Nephron (organoid): ENCODE data around the gene BMPR1B.
A peak's percentile ranks its signal among the peaks of the same experiment; 100 is the strongest.

ENCODE experiments used
- H3K27ac Mint-ChIP-seq, 3 experiments: 2 replicates each; pipeline ENCODE4 v1.8.0; 2020; ENCODE audit warnings: mixed read lengths in 3 of 3, mild to moderate bottlenecking in 2 of 3, moderate library complexity in 1 of 3
- H3K27me3 Mint-ChIP-seq: 2 replicates; pipeline ENCODE4 v1.8.0; 2021; ENCODE audit warnings: low read depth, mild to moderate bottlenecking, moderate library complexity, mixed read lengths
- H3K36me3 Mint-ChIP-seq: 2 replicates; pipeline ENCODE4 v1.8.0; 2020; ENCODE audit warnings: low read depth, mixed read lengths
- H3K4me1 Mint-ChIP-seq: 2 replicates; pipeline ENCODE4 v1.8.0; 2020; ENCODE audit warnings: mixed read lengths
- H3K4me3 Mint-ChIP-seq, 3 experiments: 2 replicates each; pipeline ENCODE4 v1.8.0; 2020; ENCODE audit warnings: mild to moderate bottlenecking in 3 of 3, mixed read lengths in 3 of 3, moderate library complexity in 2 of 3
- H3K9me3 Mint-ChIP-seq: 2 replicates; pipeline ENCODE4 v1.8.0; 2020; ENCODE audit warnings: mixed read lengths
- CTCF ChIP-seq, 3 experiments: fragments of 200-600 bp; sonication (generic); IDR thresholded peaks; one replicate each; pipeline ENCODE4 v1.5.0; 2021; ENCODE audit warnings: antibody characterized with exemption in 3 of 3; ENCODE audit not compliant: unreplicated experiment in 3 of 3

BMPR1B gene

GRCh38 chr4:94965852-94966251 lies 208.1 kb downstream of the BMPR1B start:
- H3K27me3 Mint-ChIP-seq: no peaks in the 10 kb centered on the region
- peak overlapping the region in 2 of 3 experiments; percentile 1 to 16 for H3K27ac Mint-ChIP-seq
- peaks cover 5% of the 10 kb centered on the region for H3K4me1 Mint-ChIP-seq
- no peak for TF ChIP-seq CTCF (IDR thresholded peaks at IDR 0.05; ENCODE audit: unreplicated experiment in 3 of 3)
- peaks cover 10% of the 10 kb centered on the region for H3K36me3 Mint-ChIP-seq
- peaks cover 17% of the 10 kb centered on the region for H3K9me3 Mint-ChIP-seq
- no peak overlapping the region for H3K4me3 Mint-ChIP-seq

GRCh38 chr4:94968493-94968892 lies 210.7 kb downstream of the BMPR1B start:
- H3K27me3 Mint-ChIP-seq: no peaks in the 10 kb centered on the region
- H3K4me3 Mint-ChIP-seq: no peak overlapping the region
- H3K27ac Mint-ChIP-seq: peak overlapping the region in 2 of 3 experiments; percentile 23 to 37
- H3K36me3 Mint-ChIP-seq: peaks cover 4% of the 10 kb centered on the region
- peaks cover 10% of the 10 kb centered on the region for H3K9me3 Mint-ChIP-seq
- H3K4me1 Mint-ChIP-seq: peaks cover 5% of the 10 kb centered on the region
- TF ChIP-seq CTCF (IDR thresholded peaks at IDR 0.05; ENCODE audit: unreplicated experiment in 3 of 3): no peak

- Mint-ChIP-seq H3K4me1 (peaks cover 3% of the 10 kb centered on the region), H3K27me3 (no peaks in the 10 kb centered on the region), H3K4me3 (no peak overlapping the region), H3K27ac (no peak overlapping the region), H3K36me3 (no peaks in the 10 kb centered on the region), H3K9me3 (no peaks in the 10 kb centered on the region)
- no peak for TF ChIP-seq CTCF (IDR thresholded peaks at IDR 0.05; ENCODE audit: unreplicated experiment in 3 of 3)
These were observed 212.9 kb downstream of the BMPR1B start for GRCh38 chr4:94970650-94971049.

GRCh38 chr4:94974773-94975172 lies 217.0 kb downstream of the BMPR1B start:
- Mint-ChIP-seq H3K36me3 (no peaks in the 10 kb centered on the region), H3K27me3 (no peaks in the 10 kb centered on the region), H3K27ac (peak overlapping the region in 1 of 3 experiments; percentile 32), H3K4me1 (no peaks in the 10 kb centered on the region), H3K4me3 (no peak overlapping the region), H3K9me3 (no peaks in the 10 kb centered on the region)
- TF ChIP-seq CTCF (IDR thresholded peaks at IDR 0.05; ENCODE audit: unreplicated experiment in 3 of 3): no peak

GRCh38 chr4:94976371-94977011 lies 218.7 kb downstream of the BMPR1B start:
- TF ChIP-seq CTCF (IDR thresholded peaks at IDR 0.05; ENCODE audit: unreplicated experiment in 3 of 3): no peak
- H3K4me3 Mint-ChIP-seq: no peak overlapping the region
- no peaks in the 10 kb centered on the region for H3K9me3 Mint-ChIP-seq
- no peaks in the 10 kb centered on the region for H3K4me1 Mint-ChIP-seq
- no peaks in the 10 kb centered on the region for H3K27me3 Mint-ChIP-seq
- H3K36me3 Mint-ChIP-seq: no peaks in the 10 kb centered on the region
- no peak overlapping the region for H3K27ac Mint-ChIP-seq

GRCh38 chr4:94978904-94979303 lies 221.1 kb downstream of the BMPR1B start:
- Mint-ChIP-seq H3K4me1 (no peaks in the 10 kb centered on the region), H3K36me3 (no peaks in the 10 kb centered on the region), H3K27me3 (no peaks in the 10 kb centered on the region), H3K4me3 (no peak overlapping the region), H3K27ac (no peak overlapping the region), H3K9me3 (no peaks in the 10 kb centered on the region)
- TF ChIP-seq CTCF (IDR thresholded peaks at IDR 0.05; ENCODE audit: unreplicated experiment in 3 of 3): no peak
